Forelimb muscle (tissue), 1 donor: ENCODE results near the gene CLEC20A. TPM values are rescaled to one million over a fixed set of nuclear protein-coding genes. Genes with fewer than 3 reads are reported as not detected.
"Not testable (repeated sequence)": the region's sequence is repeated elsewhere in the genome, so short reads cannot be mapped to it uniquely, and the experiment has no call there.

ENCODE experiments used
- DNase-seq: peaks from one replicate; pipeline ENCODE4 v3.0.0-alpha.2; 2013; ENCODE audit warnings: low read depth
- polyA plus RNA-seq: library from polyadenylated mRNA; unstranded; fragments of 120-200 nt; gene quantifications from one replicate; pipeline ENCODE4 v1.2.1, GENCODE V29; 2013; ENCODE audit not compliant: insufficient read length

CLEC20A gene
- polyA plus RNA-seq, 1 donor, result not detected

GRCh38 chr1:178529364-178530036, 32.7 kb upstream of the CLEC20A start:
- no peak for DNase-seq

GRCh38 chr1:178528953-178529335, 32.2 kb upstream of the CLEC20A start:
- no peak for DNase-seq

GRCh38 chr1:178528228-178528952, 31.6 kb upstream of the CLEC20A start:
- DNase-seq, result no peak

- no peak for DNase-seq
Observed at GRCh38 chr1:178527117-178527516, 30.4 kb upstream of the CLEC20A start.

- DNase-seq, result no peak
Observed at GRCh38 chr1:178521241-178521640, 24.5 kb upstream of the CLEC20A start.

- no peak for DNase-seq
Observed at GRCh38 chr1:178520803-178521202, 24.0 kb upstream of the CLEC20A start.

GRCh38 chr1:178518894-178519293, 22.1 kb upstream of the CLEC20A start:
- no peak for DNase-seq

GRCh38 chr1:178516110-178516509, 19.3 kb upstream of the CLEC20A start:
- DNase-seq, result no peak

- DNase-seq, result no peak
Observed at GRCh38 chr1:178513278-178513983, 16.7 kb upstream of the CLEC20A start.

- no peak for DNase-seq
Observed at GRCh38 chr1:178512566-178513277, 16.0 kb upstream of the CLEC20A start, which contains the start of gene TEX35. Gene TEX35 (plus strand): TSS chr1:178513109. CDS start chr1:178513189, 80 bp downstream.

- DNase-seq, result no peak
Observed at GRCh38 chr1:178510155-178510554, 13.4 kb upstream of the CLEC20A start.

GRCh38 chr1:178509414-178510007, 12.7 kb upstream of the CLEC20A start:
- no peak for DNase-seq

GRCh38 chr1:178506669-178507068, 9.9 kb upstream of the CLEC20A start:
- no peak for DNase-seq

GRCh38 chr1:178506177-178506576, 9.4 kb upstream of the CLEC20A start:
- no peak for DNase-seq

- DNase-seq, result no peak
Observed at GRCh38 chr1:178504286-178504685, 7.5 kb upstream of the CLEC20A start.

- DNase-seq, result no peak
Observed at GRCh38 chr1:178503849-178504248, 7.1 kb upstream of the CLEC20A start.

- DNase-seq, result not testable (repeated sequence)
Observed at GRCh38 chr1:178503316-178503715, 6.6 kb upstream of the CLEC20A start.

- no peak for DNase-seq
Observed at GRCh38 chr1:178502856-178503255, 6.1 kb upstream of the CLEC20A start.

- no peak for DNase-seq
Observed at GRCh38 chr1:178502330-178502714, 5.6 kb upstream of the CLEC20A start.

- no peak for DNase-seq
Observed at GRCh38 chr1:178501705-178502329, 5.1 kb upstream of the CLEC20A start.

GRCh38 chr1:178500936-178501554, 4.3 kb upstream of the CLEC20A start:
- no peak for DNase-seq
